Neuronal stem cell (in vitro differentiated cells): Measurements from ENCODE around the gene SLC35E1.
"Not testable (repeated sequence)": the region's sequence is repeated elsewhere in the genome, so short reads cannot be mapped to it uniquely, and the experiment has no call there.

Experiments
- DNase-seq: peaks from one replicate; pipeline ENCODE4 v3.0.0-alpha.2; 2013; ENCODE audit warnings: low spot score
- H2AFZ ChIP-seq: one replicate; pipeline ENCODE4 v1.6.1; 2013; ENCODE audit warnings: mild to moderate bottlenecking, low read length, inconsistent platforms
- H2AK5ac ChIP-seq: 2 replicates; pipeline ENCODE4 v1.6.1; 2013; ENCODE audit warnings: low read depth, mild to moderate bottlenecking, inconsistent platforms, low read length, moderate library complexity, mixed read lengths
- H2BK120ac ChIP-seq: 2 replicates; pipeline ENCODE4 v1.6.1; 2013; ENCODE audit warnings: low read depth, mild to moderate bottlenecking, inconsistent platforms, low read length, moderate library complexity, mixed read lengths
- H2BK12ac ChIP-seq: one replicate; pipeline ENCODE4 v1.6.1; 2013; ENCODE audit warnings: low read length, inconsistent platforms
- H2BK15ac ChIP-seq: 2 replicates; pipeline ENCODE4 v1.6.1; 2013; ENCODE audit warnings: mild to moderate bottlenecking, low read length, inconsistent platforms, mixed read lengths
- H2BK5ac ChIP-seq: one replicate; pipeline ENCODE4 v1.6.1; 2013; ENCODE audit warnings: inconsistent platforms, mild to moderate bottlenecking, low read length, moderate library complexity
- H3K14ac ChIP-seq: one replicate; pipeline ENCODE4 v1.6.1; 2013; ENCODE audit warnings: low read length, inconsistent platforms
- H3K18ac ChIP-seq: 2 replicates; pipeline ENCODE4 v1.6.1; 2013; ENCODE audit warnings: low read length, inconsistent platforms
- H3K23ac ChIP-seq: 2 replicates; pipeline ENCODE4 v1.6.1; 2013; ENCODE audit warnings: low read depth, mild to moderate bottlenecking, mixed read lengths, low read length, inconsistent platforms; ENCODE audit not compliant: poor library complexity
- H3K27ac ChIP-seq: replicated peaks from 3 replicates; pipeline ENCODE4 v1.5.1; 2013; ENCODE audit warnings: low read length, inconsistent platforms
- H3K27me3 ChIP-seq, 3 experiments: 2 replicates each; pipeline ENCODE4 v1.6.1; 2013; ENCODE audit warnings: low read length in 3 of 3, mild to moderate bottlenecking in 2 of 3, inconsistent platforms in 1 of 3, low read depth in 1 of 3, mixed read lengths in 1 of 3, moderate library complexity in 1 of 3; ENCODE audit not compliant: control insufficient read depth in 3 of 3, insufficient read depth in 3 of 3
- H3K36me3 ChIP-seq, 2 donors: replicated peaks in 1 of 2; 2 replicates each; pipeline ENCODE4 v1.6.1; 2013; ENCODE audit warnings: low read length in 2 of 2; ENCODE audit not compliant: control insufficient read depth in 2 of 2, insufficient read depth in 2 of 2
- H3K4ac ChIP-seq: 2 replicates; pipeline ENCODE4 v1.6.1; 2013; ENCODE audit warnings: inconsistent platforms, mild to moderate bottlenecking, low read length, moderate library complexity
- H3K4me1 ChIP-seq, 2 donors: 1 replicate in 1 of 2; 2 replicates in 1 of 2; pipeline ENCODE4 v1.6.1; 2013; ENCODE audit warnings: low read length in 2 of 2, low read depth in 1 of 2; ENCODE audit not compliant: control insufficient read depth in 2 of 2, insufficient read depth in 1 of 2
- H3K4me2 ChIP-seq: one replicate; pipeline ENCODE4 v1.6.1; 2013; ENCODE audit warnings: mild to moderate bottlenecking, low read length, inconsistent platforms; ENCODE audit not compliant: insufficient read depth, poor library complexity, severe bottlenecking
- H3K4me3 ChIP-seq, 2 donors: 2 replicates each; pipeline ENCODE4 v1.5.1; 2013; ENCODE audit warnings: low read length in 2 of 2, mild to moderate bottlenecking in 2 of 2, inconsistent platforms in 1 of 2, moderate library complexity in 1 of 2
- H3K79me1 ChIP-seq: one replicate; pipeline ENCODE4 v1.6.1; 2013; ENCODE audit warnings: low read depth, mild to moderate bottlenecking, inconsistent platforms, low read length, moderate library complexity
- H3K9ac ChIP-seq: one replicate; pipeline ENCODE4 v1.6.1; 2013; ENCODE audit warnings: mild to moderate bottlenecking, low read depth, low read length, inconsistent platforms; ENCODE audit not compliant: poor library complexity
- H3K9me3 ChIP-seq, 2 donors: replicated peaks in 1 of 2; 2 replicates each; pipeline versions ENCODE3 to v1.6.1; 2013; ENCODE audit warnings: low read length in 2 of 2, mild to moderate bottlenecking in 2 of 2, inconsistent platforms in 1 of 2, low read depth in 1 of 2, mixed read lengths in 1 of 2, moderate library complexity in 1 of 2; ENCODE audit not compliant: control insufficient read depth in 2 of 2, insufficient read depth in 1 of 2
- H4K8ac ChIP-seq: one replicate; pipeline ENCODE4 v1.6.1; 2013; ENCODE audit warnings: low read depth, mild to moderate bottlenecking, inconsistent platforms, low read length, moderate library complexity
- H4K91ac ChIP-seq: one replicate; pipeline ENCODE4 v1.6.1; 2013; ENCODE audit warnings: low read length, low read depth, mild to moderate bottlenecking, inconsistent platforms; ENCODE audit not compliant: poor library complexity
- WGBS, 2 donors: extraction: QIAGEN DNeasy Blood & Tissue Kit; methylation state at CpG; one replicate each; pipeline ENCODE4 v1.1.7; 2013; ENCODE audit warnings: missing lambda C conversion rate in 2 of 2, mixed read lengths in 1 of 2; ENCODE audit not compliant: insufficient read length in 2 of 2, insufficient replicate concordance in 1 of 2; ENCODE audit errors: extremely low coverage in 2 of 2; 5-methylcytosine and 5-hydroxymethylcytosine counted together

The SLC35E1 gene

GRCh38 chr19:16551902-16552301 lies 20.3 kb downstream of the SLC35E1 start:
- not testable (repeated sequence) for H2BK5ac ChIP-seq, H2BK120ac ChIP-seq, DNase-seq, H2BK12ac ChIP-seq, H3K27me3 ChIP-seq, H4K8ac ChIP-seq, H3K9me3 ChIP-seq, H3K79me1 ChIP-seq, H3K23ac ChIP-seq, H3K4me1 ChIP-seq, H3K4ac ChIP-seq, H2BK15ac ChIP-seq, H3K4me3 ChIP-seq, H3K27ac ChIP-seq, H3K14ac ChIP-seq, H3K18ac ChIP-seq, H3K9ac ChIP-seq, H2AFZ ChIP-seq, H3K4me2 ChIP-seq, H4K91ac ChIP-seq, H2AK5ac ChIP-seq
- H3K36me3 ChIP-seq: peaks cover 20 to 50% of the 10 kb centered on the region in 2 donors
- no CpG with 5 or more reads among the region's 6 CpGs for WGBS, 2 donors

DNA sequence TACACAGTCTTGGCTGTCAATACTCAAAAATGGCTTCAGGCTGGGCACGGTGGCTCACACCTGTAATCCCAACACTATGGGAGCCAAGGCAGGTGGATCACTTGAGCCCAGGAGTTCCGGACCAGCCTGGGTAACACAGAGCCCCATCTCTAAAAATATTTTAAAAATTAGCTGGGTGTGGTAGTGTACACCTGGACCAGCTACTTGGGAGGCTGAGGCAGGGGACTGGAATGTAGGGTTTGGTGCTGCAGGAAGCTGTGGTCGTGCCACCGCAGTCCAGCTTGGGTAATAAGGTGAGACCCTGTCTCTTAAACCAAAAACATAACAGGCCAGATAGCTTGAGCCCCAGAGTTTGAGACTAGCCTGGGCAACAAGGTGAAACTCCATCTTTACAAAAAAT lies 23.3 kb downstream of the SLC35E1 start:
- H3K36me3 ChIP-seq: peaks cover 11 to 34% of the 10 kb centered on the region in 2 donors
- H3K9ac ChIP-seq: no peak overlapping the region
- no peak overlapping the region for H3K4me2 ChIP-seq
- no peaks in the 10 kb centered on the region for H3K9me3 ChIP-seq
- H2BK5ac ChIP-seq: no peak overlapping the region
- H4K91ac ChIP-seq: no peak overlapping the region
- no peak overlapping the region for H3K23ac ChIP-seq
- no peak overlapping the region for H2BK15ac ChIP-seq
- H2BK120ac ChIP-seq: no peak overlapping the region
- H4K8ac ChIP-seq: no peak overlapping the region
- H2BK12ac ChIP-seq: no peak overlapping the region
- peaks cover 2% of the 10 kb centered on the region for H3K79me1 ChIP-seq
- no peaks in the 10 kb centered on the region for H3K27me3 ChIP-seq
- no peak overlapping the region for H3K27ac ChIP-seq
- H3K4me3 ChIP-seq: no peak overlapping the region
- no peak overlapping the region for H2AFZ ChIP-seq
- no peak overlapping the region for H3K4ac ChIP-seq
- DNase-seq: no peak
- no CpG with 5 or more reads among the region's 4 CpGs for WGBS, 2 donors
- no peak overlapping the region for H2AK5ac ChIP-seq
- no peaks in the 10 kb centered on the region for H3K4me1 ChIP-seq
- H3K18ac ChIP-seq: no peak overlapping the region
- no peak overlapping the region for H3K14ac ChIP-seq

DNA sequence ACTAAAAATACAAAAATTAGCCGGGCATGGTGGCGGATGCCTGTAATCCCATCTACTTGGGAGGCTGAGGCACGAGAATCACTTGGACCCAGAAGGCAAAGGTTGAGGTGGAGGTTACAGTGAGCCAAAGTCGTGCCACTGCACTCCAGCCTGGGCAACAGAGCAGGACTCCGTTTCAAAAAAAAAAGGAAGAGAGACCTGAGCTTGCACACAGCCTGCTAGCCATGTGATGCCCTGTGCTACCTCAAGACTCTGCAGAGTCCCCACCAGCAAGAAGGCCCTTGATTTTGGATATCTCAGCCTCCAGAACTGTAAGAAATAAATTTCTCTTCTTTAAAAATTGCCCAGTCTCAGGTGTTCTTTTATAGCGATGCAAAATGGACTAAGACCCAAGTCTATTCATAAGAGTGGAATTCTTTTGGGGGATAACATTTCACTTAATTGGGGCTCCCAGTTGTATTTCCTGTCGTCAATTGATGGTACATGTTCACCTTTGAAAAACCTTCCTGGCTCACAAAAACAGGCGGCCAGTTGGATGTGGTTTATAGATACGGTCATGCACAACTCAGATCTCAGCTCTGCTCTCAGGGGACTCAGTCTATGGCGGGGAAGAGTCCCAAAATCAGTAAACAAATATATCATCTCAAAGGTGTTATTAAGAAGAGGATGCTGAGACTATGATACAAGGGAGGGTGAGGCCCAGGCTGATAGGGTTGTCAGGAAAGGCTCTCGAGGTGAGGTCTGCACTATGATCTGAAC lies 27.6 kb downstream of the SLC35E1 start:
- Histone ChIP-seq H3K14ac (no peak overlapping the region), H2AK5ac (no peak overlapping the region), H3K23ac (no peak overlapping the region), H4K8ac (no peak overlapping the region), H3K4me3 (no peak overlapping the region), H3K4ac (no peak overlapping the region), H3K4me1 (peaks cover 2% of the 10 kb centered on the region in 2 donors), H3K9ac (no peak overlapping the region), H3K27me3 (no peaks in the 10 kb centered on the region), H2BK5ac (no peak overlapping the region), H4K91ac (no peak overlapping the region), H3K4me2 (no peak overlapping the region), H2BK120ac (no peak overlapping the region), H3K18ac (no peak overlapping the region), H2BK15ac (no peak overlapping the region), H2BK12ac (no peak overlapping the region), H2AFZ (no peak overlapping the region), H3K9me3 (peaks cover 0 to 3% of the 10 kb centered on the region in 2 donors), H3K36me3 (peaks cover 2 to 22% of the 10 kb centered on the region in 2 donors), H3K27ac (no peak overlapping the region), H3K79me1 (peaks cover 11% of the 10 kb centered on the region)
- DNase-seq: no peak
- WGBS, 2 donors: no CpG with 5 or more reads among the region's 11 CpGs

DNA sequence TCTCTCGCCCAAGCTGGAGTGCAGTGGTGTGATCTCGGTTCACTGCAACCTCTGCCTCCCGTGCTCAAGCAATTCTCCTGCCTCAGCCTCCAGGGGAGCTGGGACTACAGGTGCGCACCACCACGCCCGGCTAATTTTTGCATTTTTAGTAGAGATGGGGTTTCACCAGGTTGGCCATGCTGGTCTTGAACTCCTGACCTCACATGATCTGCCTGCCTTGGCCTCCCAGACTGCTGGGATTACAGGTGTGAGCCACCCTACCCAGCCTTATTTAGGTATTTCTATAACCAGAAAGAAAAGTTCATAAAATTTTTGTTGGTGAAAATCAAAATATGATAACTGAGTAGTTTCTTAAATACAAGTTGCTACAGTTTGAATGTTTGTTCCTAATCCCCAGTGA lies 28.5 kb downstream of the SLC35E1 start:
- H3K9me3 ChIP-seq, H2BK5ac ChIP-seq, H2AK5ac ChIP-seq, H4K91ac ChIP-seq, H3K27ac ChIP-seq, H4K8ac ChIP-seq, DNase-seq, H2BK120ac ChIP-seq, H3K23ac ChIP-seq, H3K4ac ChIP-seq, H3K4me1 ChIP-seq, H3K18ac ChIP-seq, H2BK15ac ChIP-seq, H3K14ac ChIP-seq, H2AFZ ChIP-seq, H3K27me3 ChIP-seq, H2BK12ac ChIP-seq, H3K9ac ChIP-seq: not testable (repeated sequence)
- no CpG with 5 or more reads among the region's 6 CpGs for WGBS, 2 donors
- peak overlapping the region; percentile 11 for H3K4me2 ChIP-seq
- H3K79me1 ChIP-seq: peaks cover 14% of the 10 kb centered on the region
- H3K36me3 ChIP-seq: peaks cover 7 to 29% of the 10 kb centered on the region in 2 donors
- peak overlapping the region in 1 of 2 donors; percentile 84 for H3K4me3 ChIP-seq
